Endometrial microvascular endothelial cells (primary cell): ENCODE measurements around the gene VARS2. TPM values are rescaled to one million over a fixed set of nuclear protein-coding genes. Genes with fewer than 3 reads are reported as not detected.
"Not testable (repeated sequence)": the region's sequence is repeated elsewhere in the genome, so short reads cannot be mapped to it uniquely, and the experiment has no call there.

Experiments
- in situ Hi-C: cut with HindIII; loops from 2 replicates; pipeline ENCODE4 v1.10.0; 2017; ENCODE audit warnings: low sequenced_read_pairs, low pct_unique_long_range_greater_than_20kb; ENCODE audit errors: inconsistent ontology term
- total RNA-seq: library from RNA; depleted of rRNA; stranded (reverse); fragments of >200 nt; gene quantifications from one replicate; pipeline ENCODE4 v1.2.3, GENCODE V29; 2015; ENCODE audit errors: inconsistent ontology term

VARS2 gene
- total RNA-seq: 37.4 TPM

DNA sequence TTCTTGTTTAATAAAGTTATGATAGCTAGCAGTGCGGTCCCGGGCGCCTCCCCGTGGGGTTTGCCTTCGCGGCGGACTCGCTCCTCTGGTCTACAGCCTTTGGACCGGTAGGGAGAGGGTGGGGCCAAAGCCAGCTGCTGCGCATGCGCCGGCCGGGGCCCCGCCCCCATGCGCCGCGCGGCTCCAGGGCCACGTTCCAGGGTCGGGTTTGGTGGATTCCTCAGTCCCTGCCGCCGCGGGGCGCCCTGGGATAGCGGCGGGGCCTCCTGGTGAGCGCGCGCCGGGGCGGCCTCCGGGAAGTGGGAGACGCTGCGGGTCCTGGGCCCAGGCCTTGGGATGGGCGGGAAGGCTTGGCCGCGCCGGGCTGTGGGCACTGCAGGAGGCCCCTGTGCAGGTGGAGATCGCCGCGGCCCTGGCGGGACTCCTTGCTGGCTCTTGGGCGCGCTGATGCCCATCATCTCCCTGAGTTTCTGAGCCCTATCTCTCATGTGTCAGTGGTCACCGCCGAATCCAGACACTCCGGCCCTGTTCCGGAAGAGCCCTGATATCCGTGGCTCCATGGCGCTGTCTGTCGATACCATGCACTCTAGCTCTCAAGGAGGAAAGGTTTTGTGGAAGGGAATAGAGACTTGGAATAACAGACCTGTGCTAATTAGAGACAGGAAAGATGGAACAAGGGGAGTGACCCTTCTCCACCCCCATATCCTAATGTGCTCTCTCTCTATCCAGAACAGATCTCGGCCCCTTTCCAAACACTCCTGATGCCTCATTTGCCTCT is at the start of gene VARS2:
TSS of gene VARS2 (plus strand) at position 163 of the 778 bp plus-strand sequence. CDS start at position 762, 599 bp downstream.
- in situ Hi-C loops: no loop called here

DNA sequence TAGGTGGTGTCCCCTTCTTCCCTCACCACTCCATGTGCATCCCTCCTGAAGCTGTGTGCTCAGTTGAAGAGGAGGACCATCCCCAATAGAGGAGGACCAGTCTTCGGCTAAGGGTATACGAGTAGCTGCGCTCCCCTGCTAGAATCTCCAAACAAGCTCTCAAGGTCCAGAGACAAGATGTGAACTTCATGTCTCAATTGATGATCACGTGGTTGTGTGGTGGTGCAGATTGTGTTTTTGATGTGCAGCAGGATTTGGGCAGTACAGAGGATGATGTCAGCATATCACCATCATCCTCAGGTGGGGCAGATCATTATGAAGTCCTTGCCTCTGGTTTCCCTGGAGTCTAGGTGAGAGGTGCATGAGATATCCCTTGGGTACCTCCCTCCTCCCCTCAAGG is 49.7 kb upstream of the VARS2 start:
- in situ Hi-C loops: no loop called here

- in situ Hi-C loops: not testable (repeated sequence)
These were observed 44.7 kb upstream of the VARS2 start for GRCh38 chr6:30869241-30869749.

- in situ Hi-C loops: no loop called here
These were observed 43.5 kb upstream of the VARS2 start for GRCh38 chr6:30870546-30870945.

- in situ Hi-C loops: no loop called here
These were observed 42.4 kb upstream of the VARS2 start for GRCh38 chr6:30871592-30872183.

DNA sequence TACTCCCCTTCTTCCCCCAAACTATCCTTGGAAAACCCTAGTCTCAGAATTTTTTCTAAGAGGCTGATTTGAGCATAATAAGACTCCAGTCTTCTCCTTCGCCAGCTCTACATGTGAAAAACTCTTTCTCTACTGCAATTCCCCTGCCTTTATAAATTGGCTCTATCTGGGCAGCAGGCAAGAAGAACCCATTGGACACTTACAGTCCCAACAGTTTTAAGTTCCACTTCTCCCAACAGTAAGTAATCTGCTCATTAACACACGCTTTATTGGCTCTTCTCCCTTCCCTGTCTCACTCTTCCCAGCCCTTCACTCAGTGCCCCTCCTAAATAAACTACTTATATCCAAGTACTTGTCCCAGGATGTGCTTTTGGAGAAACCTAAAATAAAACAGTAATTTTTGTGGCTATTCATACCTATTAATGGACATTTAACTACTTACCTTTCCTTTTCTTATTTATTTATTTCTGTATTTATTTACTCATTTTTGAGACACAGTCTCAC is 40.8 kb upstream of the VARS2 start:
- in situ Hi-C loops: no loop called here

DNA sequence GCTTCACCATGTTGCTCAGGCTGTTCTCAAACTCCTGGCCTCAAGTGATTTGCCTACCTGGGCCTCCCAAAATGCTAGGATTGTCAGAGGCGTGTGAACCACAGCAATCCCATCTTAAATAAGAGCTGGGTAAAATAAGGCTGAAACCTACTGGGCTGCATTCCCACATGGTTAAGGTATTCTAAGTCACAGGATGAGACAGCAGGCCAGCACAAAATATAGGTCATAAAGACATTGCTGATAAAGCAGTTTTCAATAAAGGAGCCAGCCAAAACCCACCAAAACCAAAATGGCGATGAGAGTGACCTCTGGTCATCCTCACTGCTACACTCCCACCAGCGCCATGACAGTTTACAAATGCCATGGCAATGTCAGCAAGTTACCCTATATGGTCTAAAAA is 40.2 kb upstream of the VARS2 start:
- in situ Hi-C loops: not testable (repeated sequence)

- in situ Hi-C loops: no loop called here
These were observed 38.6 kb upstream of the VARS2 start for GRCh38 chr6:30875244-30876038.

GRCh38 chr6:30876039-30876730 is 37.9 kb upstream of the VARS2 start:
- in situ Hi-C loops: no loop called here

DNA sequence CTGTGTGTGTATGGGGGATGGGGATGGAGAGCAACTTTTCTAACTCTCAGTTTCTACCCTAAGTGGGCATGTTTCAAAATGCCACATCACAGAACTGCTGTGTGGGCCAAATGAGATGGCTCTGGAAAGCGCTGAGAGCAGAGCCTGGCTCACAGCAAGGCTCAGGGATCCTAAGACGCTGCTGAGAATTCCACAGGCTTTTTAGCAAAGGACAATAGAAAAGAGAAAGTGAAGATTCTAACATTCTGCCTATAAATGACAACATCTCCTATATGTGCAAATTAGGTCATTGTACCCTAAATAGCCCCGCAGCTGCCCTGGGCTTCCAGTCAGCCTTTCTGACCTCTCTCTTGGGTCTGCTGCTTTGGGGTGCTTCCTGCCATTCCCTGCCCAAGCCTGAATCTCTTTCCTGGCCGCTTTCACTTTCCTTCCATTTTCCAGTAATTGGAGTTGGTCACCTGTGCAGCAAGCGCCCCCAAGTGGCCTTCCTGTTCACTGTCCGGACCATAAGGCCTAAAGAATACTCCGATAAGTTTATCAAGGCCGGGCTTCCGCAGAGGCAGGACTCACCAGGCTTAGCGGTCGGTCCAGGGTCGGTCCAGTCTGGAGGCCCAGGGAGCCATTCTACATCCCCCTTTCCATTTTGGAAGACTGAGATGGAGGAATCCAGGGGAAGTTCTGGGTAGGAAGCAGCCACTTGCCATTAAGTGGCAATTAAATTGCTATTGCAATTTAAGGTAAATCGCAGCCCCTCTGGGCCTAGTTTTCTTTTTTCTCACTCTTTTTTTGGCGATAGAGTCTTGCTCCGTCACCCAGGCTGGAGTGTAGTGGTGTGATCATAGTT is 36.4 kb upstream of the VARS2 start:
- in situ Hi-C loops: no loop called here

DNA sequence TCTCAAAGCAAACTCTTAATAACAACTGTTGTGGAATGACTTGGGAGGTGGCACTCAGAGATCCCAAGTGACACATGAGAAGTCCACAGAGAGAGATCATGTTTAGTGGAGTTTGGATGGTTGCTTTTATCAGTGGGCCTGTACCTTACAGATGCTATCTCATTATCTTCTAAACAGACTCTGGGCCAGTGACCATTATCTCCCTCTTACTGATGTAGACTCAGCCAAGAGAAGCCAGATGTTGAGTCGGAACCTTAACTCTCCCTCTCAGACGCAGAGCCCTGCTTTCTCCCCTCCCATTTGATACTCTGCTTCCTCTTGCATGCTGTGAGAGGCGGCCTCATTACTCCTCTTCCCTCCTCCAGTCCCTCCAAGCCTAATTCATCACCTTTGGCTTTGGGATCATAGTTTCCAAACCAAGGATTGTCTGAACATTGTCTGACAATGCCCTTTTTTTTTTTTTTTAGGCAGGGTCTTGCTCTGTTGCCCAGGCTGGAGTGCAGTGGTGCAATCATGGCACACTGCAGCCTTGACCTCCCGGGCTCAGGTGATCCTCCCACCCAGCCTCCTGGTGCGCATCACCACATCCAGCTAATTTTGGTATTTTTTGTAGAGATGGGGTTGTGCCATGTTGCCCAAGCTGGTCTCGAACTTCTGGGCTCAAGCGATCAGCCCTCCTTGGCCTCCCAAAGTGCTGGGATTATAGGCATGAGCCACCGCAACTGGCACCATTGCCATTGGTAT is 34.2 kb upstream of the VARS2 start:
- in situ Hi-C loops: no loop called here

DNA sequence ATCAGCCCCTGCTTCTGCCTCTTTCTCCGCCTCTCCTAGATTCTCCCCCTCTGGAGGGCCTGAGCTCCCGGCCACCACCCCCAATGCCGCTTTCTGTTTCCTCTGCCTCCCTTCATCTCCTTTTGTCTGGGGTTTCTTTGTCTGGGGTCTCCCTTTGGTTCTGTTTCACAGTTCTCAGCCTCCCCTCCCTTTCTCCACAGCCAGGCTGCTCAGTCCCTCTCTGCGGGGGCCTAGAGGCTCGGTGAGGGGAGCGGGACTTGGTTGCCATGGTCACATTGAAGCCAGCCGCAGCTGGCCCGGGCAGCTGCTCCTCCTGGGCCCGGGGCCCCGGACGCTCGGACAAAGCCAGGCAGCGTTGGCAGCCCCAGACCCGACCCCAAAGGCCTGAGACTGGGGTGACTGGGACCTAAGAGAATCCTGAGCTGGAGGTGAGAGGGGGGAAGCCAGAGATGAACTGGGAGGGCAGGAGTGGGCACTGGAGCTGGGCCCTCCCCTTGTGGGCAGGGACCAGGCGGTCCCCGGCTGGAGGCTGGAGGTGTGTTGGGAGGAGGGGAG is 33.3 kb upstream of the VARS2 start:
- in situ Hi-C loops: no loop called here

DNA sequence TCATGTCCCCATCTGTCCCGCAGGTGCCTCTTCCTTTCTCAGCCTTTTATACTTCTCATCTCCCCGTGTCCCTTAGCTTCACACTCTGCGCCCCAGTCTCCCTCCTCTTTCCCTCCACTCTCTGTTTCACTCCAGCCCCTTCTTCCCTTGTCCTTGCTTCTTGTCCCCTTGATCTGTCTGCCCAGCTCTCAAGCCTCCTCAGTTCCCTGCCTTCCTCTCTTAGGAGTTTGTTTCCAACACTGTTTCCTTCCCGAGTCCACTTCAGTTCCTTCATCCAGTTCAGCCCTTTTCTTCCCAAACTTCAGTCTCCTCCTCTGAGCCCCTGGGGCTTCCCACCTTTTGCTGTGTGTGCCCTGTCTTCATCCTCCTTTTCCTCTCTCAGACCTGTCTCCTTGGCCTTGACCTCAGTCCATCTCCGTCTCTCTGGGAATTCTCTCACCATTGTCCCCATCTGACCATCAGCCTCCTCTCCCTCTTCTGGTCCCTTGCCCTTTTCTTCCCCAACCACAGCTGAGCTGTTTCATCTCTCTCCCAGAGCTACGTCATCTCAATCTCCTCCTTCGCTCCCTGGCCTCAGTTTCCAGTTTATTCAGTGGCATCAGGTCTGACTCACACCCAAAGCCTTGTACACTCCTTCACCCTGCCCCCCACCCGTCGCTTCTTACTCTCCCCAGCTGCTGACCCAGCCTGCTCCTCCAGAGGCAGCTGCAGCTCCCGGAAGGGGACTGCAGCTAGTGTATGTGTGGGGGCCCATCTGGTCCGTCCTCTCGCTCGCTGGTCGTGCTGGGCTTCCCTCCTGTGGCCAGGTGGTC is 32.4 kb upstream of the VARS2 start:
- in situ Hi-C loops: no loop called here

DNA sequence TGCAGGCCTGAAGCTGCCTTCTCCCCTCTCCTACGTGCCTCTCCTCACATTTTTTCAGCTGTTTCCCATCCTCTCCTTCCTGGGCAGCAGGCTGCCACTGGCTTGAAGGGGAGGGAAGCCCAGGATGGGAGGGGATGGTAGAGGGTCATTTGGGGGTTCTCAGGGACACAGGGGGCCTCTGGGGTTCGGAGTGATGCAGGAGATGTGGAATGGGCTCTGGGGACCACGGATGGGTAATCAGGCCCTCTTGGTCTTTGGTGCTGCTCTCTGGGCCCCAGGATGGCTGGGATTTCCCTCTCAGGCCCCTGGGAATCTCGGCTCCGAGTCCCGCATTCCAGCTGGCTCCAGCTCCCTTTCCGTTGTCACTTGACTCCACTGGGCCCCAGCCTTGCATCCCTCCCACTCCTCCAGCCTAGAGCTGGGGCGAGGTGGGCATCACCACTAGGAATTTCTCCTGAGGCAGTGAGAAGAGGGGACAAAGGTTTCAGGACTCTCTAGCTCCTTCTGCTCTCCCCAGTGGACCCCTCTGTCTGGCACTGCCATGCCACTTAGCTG is 31.8 kb upstream of the VARS2 start:
- in situ Hi-C loops: no loop called here

DNA sequence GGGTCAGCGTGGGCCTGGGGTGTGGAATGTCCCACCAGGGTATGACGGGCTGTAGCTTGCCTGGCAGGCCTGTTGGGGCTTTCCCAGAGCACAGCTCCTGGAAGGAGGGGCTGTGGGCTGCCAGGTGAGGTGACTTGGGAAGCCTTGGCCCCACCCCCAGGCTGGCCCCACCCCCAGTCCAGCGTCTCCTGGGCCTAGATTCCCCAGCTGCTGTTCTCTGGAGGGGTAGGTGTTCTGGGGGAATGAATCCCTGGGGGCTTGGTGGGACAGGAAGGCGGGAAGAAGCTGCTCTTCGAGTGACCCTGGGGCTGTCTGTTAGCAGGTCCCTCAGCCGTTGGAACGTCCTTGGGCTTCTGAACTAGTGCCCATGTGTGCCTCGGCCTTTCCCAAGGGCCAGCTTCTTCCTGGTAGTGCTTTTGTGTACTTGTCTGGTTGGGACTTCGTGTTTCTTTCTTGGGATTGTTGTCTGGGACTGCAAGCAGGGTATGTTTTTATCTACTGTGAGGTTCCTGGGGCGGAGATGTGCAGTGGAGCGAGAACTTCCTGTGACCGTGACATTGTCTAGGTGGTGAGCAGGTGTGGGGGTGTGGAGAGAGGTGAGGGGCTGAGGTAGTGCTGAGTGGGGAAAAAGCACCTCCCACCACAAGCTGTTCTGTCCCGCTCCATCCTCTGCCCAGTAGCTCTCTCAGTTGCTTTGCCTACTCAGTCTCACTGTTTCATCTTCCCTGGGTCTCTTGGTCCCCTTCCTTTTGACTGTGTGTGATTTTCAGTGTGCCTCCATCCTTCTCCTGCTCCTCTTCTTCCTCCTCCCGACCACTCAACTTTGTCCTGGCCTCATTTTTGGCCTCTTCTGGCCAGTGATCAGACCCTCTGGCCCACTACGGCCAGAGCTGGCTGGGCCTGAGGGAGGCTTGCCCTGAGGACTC is 31.0 kb upstream of the VARS2 start:
- in situ Hi-C loops: no loop called here
